SK-N-SH treated with all-trans-retinoic acid at 6 μM for 48 hours (cell line): Measurements from ENCODE around the gene INIP.

ENCODE experiments used
- ATAC-seq: fragments of 200-7000 bp; cut with Tn5 transposase; 3 replicates; pipeline ENCODE4 v1.9.1; 2020; ENCODE audit warnings: mild to moderate bottlenecking, moderate library complexity
- ARNTL ChIP-seq: fragments of 450-650 bp; formaldehyde crosslinking; IDR thresholded peaks from 2 replicates; pipeline ENCODE4 v1.5.0; 2020; ENCODE audit warnings: low read depth, mild to moderate bottlenecking, moderate library complexity, borderline replicate concordance
- BACH2 ChIP-seq: fragments of 250-450 bp; sonication (Bioruptor Pico); IDR thresholded peaks from 2 replicates; pipeline ENCODE4 v1.9.0; 2021; ENCODE audit warnings: mild to moderate bottlenecking, borderline replicate concordance
- CREB5 ChIP-seq: fragments of 250-450 bp; sonication (Bioruptor Pico); IDR thresholded peaks from 2 replicates; pipeline ENCODE4 v1.5.1; 2020; ENCODE audit warnings: low read depth, mild to moderate bottlenecking, moderate library complexity
- CSDC2 ChIP-seq: fragments of 250-450 bp; sonication (Bioruptor Pico); IDR thresholded peaks from 2 replicates; pipeline ENCODE4 v1.5.0; 2020; ENCODE audit warnings: mild to moderate bottlenecking, moderate library complexity
- CSRNP3 ChIP-seq: fragments of 250-450 bp; sonication (Bioruptor Pico); IDR thresholded peaks from 2 replicates; pipeline ENCODE4 v1.5.1; 2021; ENCODE audit warnings: mild to moderate bottlenecking, moderate library complexity
- ESRRG ChIP-seq: fragments of 250-450 bp; sonication (Bioruptor Pico); IDR thresholded peaks from 2 replicates; pipeline ENCODE4 v1.6.1; 2021; ENCODE audit warnings: mild to moderate bottlenecking
- GLIS3 ChIP-seq: fragments of 250-450 bp; sonication (Bioruptor Pico); IDR thresholded peaks from 2 replicates; pipeline ENCODE4 v1.5.0; 2020; ENCODE audit warnings: mild to moderate bottlenecking, moderate library complexity
- ISL1 ChIP-seq: fragments of 250-450 bp; sonication (Bioruptor Pico); IDR thresholded peaks from 2 replicates; pipeline ENCODE4 v2.1.2; 2022; ENCODE audit warnings: mild to moderate bottlenecking, moderate library complexity
- OSR1 ChIP-seq: fragments of 250-450 bp; sonication (Bioruptor Pico); IDR thresholded peaks from 2 replicates; pipeline ENCODE4 v1.8.0; 2022; ENCODE audit warnings: moderate library complexity, mild to moderate bottlenecking, inconsistent platforms
- PATZ1 ChIP-seq: fragments of 250-450 bp; sonication (Bioruptor Pico); IDR thresholded peaks from 2 replicates; pipeline ENCODE4 v1.8.0; 2020; ENCODE audit warnings: mild to moderate bottlenecking, moderate library complexity, borderline replicate concordance
- POU6F1 ChIP-seq: fragments of 250-450 bp; sonication (Bioruptor Pico); IDR thresholded peaks from 2 replicates; pipeline ENCODE4 v1.8.0; 2021; ENCODE audit warnings: low read depth, mild to moderate bottlenecking, moderate library complexity, borderline replicate concordance
- PPARA ChIP-seq: fragments of 250-450 bp; sonication (Bioruptor Pico); IDR thresholded peaks from 2 replicates; pipeline ENCODE4 v1.5.0; 2020; ENCODE audit warnings: mild to moderate bottlenecking, borderline replicate concordance
- SNAI2 ChIP-seq: fragments of 250-450 bp; sonication (Bioruptor Pico); IDR thresholded peaks from 2 replicates; pipeline ENCODE4 v1.5.0; 2020; ENCODE audit warnings: mild to moderate bottlenecking, moderate library complexity
- TOX ChIP-seq: fragments of 250-450 bp; sonication (Bioruptor Pico); IDR thresholded peaks from 2 replicates; pipeline ENCODE4 v1.8.0; 2021; ENCODE audit warnings: mild to moderate bottlenecking, moderate library complexity, borderline replicate concordance
- TSHZ2 ChIP-seq: fragments of 250-450 bp; sonication (Bioruptor Pico); IDR thresholded peaks from 2 replicates; pipeline ENCODE4 v1.5.0; 2020; ENCODE audit warnings: mild to moderate bottlenecking, moderate library complexity
- ZC3H10 ChIP-seq: fragments of 250-450 bp; sonication (Bioruptor Pico); IDR thresholded peaks from 2 replicates; pipeline ENCODE4 v1.5.1; 2021; ENCODE audit warnings: mild to moderate bottlenecking, moderate library complexity
- ZFP30 ChIP-seq: fragments of 450-650 bp; formaldehyde crosslinking; IDR thresholded peaks from 2 replicates; pipeline ENCODE4 v1.5.0; 2022; ENCODE audit warnings: mild to moderate bottlenecking, moderate library complexity
- ZNF565 ChIP-seq: fragments of 450-650 bp; formaldehyde crosslinking; conservative IDR thresholded peaks from 2 replicates; pipeline ENCODE4 v1.5.0; 2020; ENCODE audit warnings: low read depth, mild to moderate bottlenecking, moderate library complexity
- ZNF70 ChIP-seq: fragments of 450-650 bp; formaldehyde crosslinking; IDR thresholded peaks from 2 replicates; pipeline ENCODE4 v1.5.0; 2020; ENCODE audit warnings: mild to moderate bottlenecking, moderate library complexity
- ZNF8 ChIP-seq: fragments of 450-650 bp; formaldehyde crosslinking; IDR thresholded peaks from 2 replicates; pipeline ENCODE4 v1.5.0; 2020; ENCODE audit warnings: mild to moderate bottlenecking, moderate library complexity

INIP gene

GRCh38 chr9:112743216-112743836 lies 25.4 kb upstream of the INIP start (continued):
- TF ChIP-seq PATZ1 (CRISPR knock-in tag) (no peak), BACH2 (CRISPR knock-in tag) (no peak), SNAI2 (CRISPR knock-in tag) (no peak), CREB5 (CRISPR knock-in tag) (no peak), GLIS3 (CRISPR knock-in tag) (no peak), ESRRG (CRISPR knock-in tag) (no peak), ISL1 (CRISPR knock-in tag) (no peak), ZFP30 (no peak), OSR1 (no peak)

- no peak for ATAC-seq
- TF ChIP-seq ISL1 (CRISPR knock-in tag): no peak
- no peak for TF ChIP-seq PPARA (CRISPR knock-in tag)
- TF ChIP-seq PATZ1 (CRISPR knock-in tag): no peak
- TF ChIP-seq ZNF70 (CRISPR knock-in tag): no peak
- TF ChIP-seq OSR1: no peak
- TF ChIP-seq TSHZ2 (CRISPR knock-in tag): no peak
- no peak for TF ChIP-seq TOX (CRISPR knock-in tag)
- no peak for TF ChIP-seq ZNF565 (CRISPR knock-in tag)
- TF ChIP-seq ZC3H10 (CRISPR knock-in tag): no peak
- TF ChIP-seq ZNF8 (CRISPR knock-in tag): no peak
- no peak for TF ChIP-seq SNAI2 (CRISPR knock-in tag)
- TF ChIP-seq ZFP30: no peak
- TF ChIP-seq, all 23 proteins: peak for 0
These were observed 17.0 kb upstream of the INIP start for GRCh38 chr9:112734892-112735291.

- ATAC-seq: no peak
- no peak for TF ChIP-seq CSRNP3 (CRISPR knock-in tag)
These were observed 14.1 kb upstream of the INIP start for GRCh38 chr9:112731971-112732370.

- ATAC-seq: no peak
- TF ChIP-seq ZNF8 (CRISPR knock-in tag) (no peak), ARNTL (CRISPR knock-in tag) (no peak), CREB5 (CRISPR knock-in tag) (no peak), TOX (CRISPR knock-in tag) (no peak), CSDC2 (no peak), POU6F1 (CRISPR knock-in tag) (no peak), PATZ1 (CRISPR knock-in tag) (no peak)
These were observed 10.5 kb upstream of the INIP start for GRCh38 chr9:112728401-112728800.
